Liver (tissue), 3 donors: Measurements from ENCODE around the gene COG2.

Source experiments
- EGR1 ChIP-seq, 2 donors: IDR thresholded peaks; 2 replicates each; pipeline ENCODE4 v1.6.1; 2016 to 2018; ENCODE audit warnings: antibody characterized with exemption in 2 of 2, low read depth in 2 of 2
- FOXA1 ChIP-seq: IDR thresholded peaks from 2 replicates; pipeline ENCODE4 v1.6.1; 2016; ENCODE audit warnings: antibody characterized with exemption
- FOXA2 ChIP-seq: IDR thresholded peaks from 2 replicates; pipeline ENCODE4 v1.6.1; 2016; ENCODE audit warnings: antibody characterized with exemption
- GABPA ChIP-seq, 2 donors: IDR thresholded peaks in 1 of 2; conservative IDR thresholded peaks in 1 of 2; 2 replicates each; pipeline ENCODE4 v1.6.1; 2016; ENCODE audit warnings: antibody characterized with exemption in 2 of 2, mild to moderate bottlenecking in 1 of 2, moderate library complexity in 1 of 2
- JUND ChIP-seq, 2 donors: IDR thresholded peaks; 2 replicates each; pipeline ENCODE4 v1.6.1; 2016; ENCODE audit warnings: antibody characterized with exemption in 2 of 2
- REST ChIP-seq: IDR thresholded peaks from 2 replicates; pipeline ENCODE4 v1.6.1; 2016; ENCODE audit warnings: antibody characterized with exemption, mild to moderate bottlenecking
- SP1 ChIP-seq: IDR thresholded peaks from 2 replicates; pipeline ENCODE4 v1.6.1; 2018; ENCODE audit warnings: antibody characterized with exemption, mild to moderate bottlenecking
- TAF1 ChIP-seq: conservative IDR thresholded peaks from 2 replicates; pipeline ENCODE4 v1.6.1; 2016; ENCODE audit warnings: antibody characterized with exemption, mild to moderate bottlenecking
- TF ChIP-seq, protein P1 (sequence below): fragments of 150-350 bp; IDR thresholded peaks from 2 replicates; pipeline ENCODE4 v1.5.1; 2017; ENCODE audit warnings: improper control_type of control experiment, low read depth, low read length; ENCODE audit not compliant: missing input control
- TF ChIP-seq, protein P2 (sequence below): IDR thresholded peaks from 2 replicates; pipeline ENCODE4 v1.6.1; 2016; ENCODE audit warnings: antibody characterized with exemption
- TF ChIP-seq, protein P3 (sequence below): IDR thresholded peaks from 2 replicates; pipeline ENCODE4 v1.6.1; 2016; ENCODE audit warnings: antibody characterized with exemption
- donor health status: healthy.
- donor health status: healthy.

DNA sequence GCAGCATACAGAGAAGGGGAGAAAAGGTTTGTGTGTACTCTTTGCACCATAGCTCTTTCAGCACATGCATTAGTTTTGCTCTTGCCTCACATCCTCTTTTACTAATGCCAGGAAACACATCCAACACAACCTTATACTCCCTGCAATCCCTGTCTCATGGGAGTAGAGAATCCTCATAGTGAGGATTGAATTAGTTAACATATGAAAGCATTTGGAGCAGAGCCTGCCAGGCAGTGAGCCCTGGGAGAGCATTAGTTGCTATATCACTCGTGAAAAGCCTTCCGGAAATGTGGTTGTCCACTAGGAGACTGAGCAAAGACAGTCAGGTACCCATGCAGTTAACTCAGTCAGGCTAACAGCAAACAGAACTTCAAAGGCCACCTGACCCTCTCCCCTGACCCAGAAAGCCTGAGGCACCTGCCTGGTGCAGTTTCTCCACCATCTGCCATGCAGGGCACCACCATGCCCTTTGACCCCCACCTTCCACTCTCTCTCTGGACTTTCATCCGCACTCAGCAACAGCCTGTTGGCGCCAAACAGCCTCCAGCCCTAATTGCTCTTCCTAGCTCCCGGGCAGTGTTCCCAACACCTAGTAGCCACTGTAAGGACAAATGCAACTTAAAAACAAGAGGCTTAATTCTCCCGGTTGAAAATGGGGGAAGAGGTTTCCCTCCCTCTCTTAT lies 86.6 kb downstream of the COG2 start:
- TF ChIP-seq EGR1 (IDR thresholded peaks at IDR 0.05; ENCODE audit: low read depth in 2 of 2) (peak in 1 of 2 donors; percentile 82), FOXA1 (peak; percentile 30), GABPA (IDR thresholded peaks at IDR 0.05 in 1 of 2, conservative IDR thresholded peaks at IDR 0.05 in 1 of 2) (peak in 1 of 2 donors; percentile 42), FOXA2 (peak; percentile 72), TAF1 (peak; percentile 60), REST (peak; percentile 73), JUND (IDR thresholded peaks at IDR 0.05) (peak; percentile 73 to 93), SP1 (peak; percentile 99)
- TF ChIP-seq, protein P1, sequence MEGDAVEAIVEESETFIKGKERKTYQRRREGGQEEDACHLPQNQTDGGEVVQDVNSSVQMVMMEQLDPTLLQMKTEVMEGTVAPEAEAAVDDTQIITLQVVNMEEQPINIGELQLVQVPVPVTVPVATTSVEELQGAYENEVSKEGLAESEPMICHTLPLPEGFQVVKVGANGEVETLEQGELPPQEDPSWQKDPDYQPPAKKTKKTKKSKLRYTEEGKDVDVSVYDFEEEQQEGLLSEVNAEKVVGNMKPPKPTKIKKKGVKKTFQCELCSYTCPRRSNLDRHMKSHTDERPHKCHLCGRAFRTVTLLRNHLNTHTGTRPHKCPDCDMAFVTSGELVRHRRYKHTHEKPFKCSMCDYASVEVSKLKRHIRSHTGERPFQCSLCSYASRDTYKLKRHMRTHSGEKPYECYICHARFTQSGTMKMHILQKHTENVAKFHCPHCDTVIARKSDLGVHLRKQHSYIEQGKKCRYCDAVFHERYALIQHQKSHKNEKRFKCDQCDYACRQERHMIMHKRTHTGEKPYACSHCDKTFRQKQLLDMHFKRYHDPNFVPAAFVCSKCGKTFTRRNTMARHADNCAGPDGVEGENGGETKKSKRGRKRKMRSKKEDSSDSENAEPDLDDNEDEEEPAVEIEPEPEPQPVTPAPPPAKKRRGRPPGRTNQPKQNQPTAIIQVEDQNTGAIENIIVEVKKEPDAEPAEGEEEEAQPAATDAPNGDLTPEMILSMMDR: no peak
- TF ChIP-seq, protein P2, sequence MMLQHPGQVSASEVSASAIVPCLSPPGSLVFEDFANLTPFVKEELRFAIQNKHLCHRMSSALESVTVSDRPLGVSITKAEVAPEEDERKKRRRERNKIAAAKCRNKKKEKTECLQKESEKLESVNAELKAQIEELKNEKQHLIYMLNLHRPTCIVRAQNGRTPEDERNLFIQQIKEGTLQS: peak; percentile 84
- TF ChIP-seq, protein P3, sequence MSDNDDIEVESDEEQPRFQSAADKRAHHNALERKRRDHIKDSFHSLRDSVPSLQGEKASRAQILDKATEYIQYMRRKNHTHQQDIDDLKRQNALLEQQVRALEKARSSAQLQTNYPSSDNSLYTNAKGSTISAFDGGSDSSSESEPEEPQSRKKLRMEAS: peak; percentile 93
